ENCODE measurements around the gene PID1.

The PID1 gene

GRCh38 chr2:229257985-229258384, 13.1 kb downstream of the PID1 start:
- DNase-seq, result no peak

- DNase-seq, result no peak
Measured at GRCh38 chr2:229256376-229256775, 14.7 kb downstream of the PID1 start.

- DNase-seq, result no peak
Measured at GRCh38 chr2:229254206-229254605, 16.9 kb downstream of the PID1 start.

- DNase-seq, result no peak
Measured at GRCh38 chr2:229252996-229253395, 18.1 kb downstream of the PID1 start.

GRCh38 chr2:229252280-229252679, 18.8 kb downstream of the PID1 start:
- DNase-seq, result no peak

GRCh38 chr2:229249536-229249935, 21.6 kb downstream of the PID1 start:
- no peak for DNase-seq

- DNase-seq, result no peak
Measured at GRCh38 chr2:229246334-229246733, 24.8 kb downstream of the PID1 start.

GRCh38 chr2:229244975-229245374, 26.1 kb downstream of the PID1 start:
- DNase-seq, result no peak

- no peak for DNase-seq
Measured at GRCh38 chr2:229243890-229244560, 27.1 kb downstream of the PID1 start.

- DNase-seq, result no peak
Measured at GRCh38 chr2:229240984-229241491, 30.0 kb downstream of the PID1 start.

- no peak for DNase-seq
Measured at GRCh38 chr2:229239021-229239420, 32.1 kb downstream of the PID1 start.

- DNase-seq, result no peak
Measured at GRCh38 chr2:229237270-229237669, 33.8 kb downstream of the PID1 start.

- DNase-seq, result no peak
Measured at GRCh38 chr2:229235131-229235914, 35.8 kb downstream of the PID1 start.

GRCh38 chr2:229231885-229232284, 39.2 kb downstream of the PID1 start:
- DNase-seq, result no peak

GRCh38 chr2:229231328-229231868, 39.7 kb downstream of the PID1 start:
- no peak for DNase-seq

- DNase-seq, result no peak
Measured at GRCh38 chr2:229230911-229231310, 40.2 kb downstream of the PID1 start.

GRCh38 chr2:229230256-229230655, 40.8 kb downstream of the PID1 start:
- no peak for DNase-seq

GRCh38 chr2:229226382-229226781, 44.7 kb downstream of the PID1 start:
- DNase-seq, result no peak

GRCh38 chr2:229223107-229223506, 48.0 kb downstream of the PID1 start:
- no peak for DNase-seq

- DNase-seq, result no peak
Measured at GRCh38 chr2:229221641-229222040, 49.4 kb downstream of the PID1 start.

GRCh38 chr2:229220254-229220653, 50.8 kb downstream of the PID1 start:
- DNase-seq, result no peak

GRCh38 chr2:229218329-229218921, 52.7 kb downstream of the PID1 start:
- DNase-seq, result no peak

- no peak for DNase-seq
Measured at GRCh38 chr2:229212241-229212640, 58.8 kb downstream of the PID1 start.

- no peak for DNase-seq
Measured at GRCh38 chr2:229210641-229211040, 60.4 kb downstream of the PID1 start.

Data from stimulated activated CD4-positive, alpha-beta T cell treated with anti-CD3 and anti-CD28 coated beads, Interleukin-12 subunit alpha, Interleukin-12 subunit beta, amount 100 ng/mL, for 4 hours (primary cell).